AG08396 (cell line): ENCODE measurements around the gene ZBTB25.
"Not testable (repeated sequence)": the region's sequence is repeated elsewhere in the genome, so short reads cannot be mapped to it uniquely, and the experiment has no call there.

ENCODE experiments used
- DNase-seq: peaks from one replicate; pipeline ENCODE4 v3.0.0; 2012; ENCODE audit warnings: low spot score, mixed read lengths

ZBTB25 gene

GRCh38 chr14:64503434-64504309, at the start of gene ZBTB25:
ZBTB25 (minus strand) TSS chr14:64503838; CDS start chr14:64490533, 13,305 bp downstream.
- DNase-seq: peak; percentile 92

- DNase-seq: no peak
Measured at GRCh38 chr14:64550621-64551333, 47.1 kb upstream of the ZBTB25 start.

GRCh38 chr14:64549791-64550620, 46.4 kb upstream of the ZBTB25 start, which contains the start of gene PPP1R36:
PPP1R36 (plus strand) TSS chr14:64549961; CDS start chr14:64549998, 37 bp downstream.
- DNase-seq: no peak

GRCh38 chr14:64549016-64549415, 45.4 kb upstream of the ZBTB25 start:
- no peak for DNase-seq

- DNase-seq: no peak
Measured at GRCh38 chr14:64544607-64545312, 41.1 kb upstream of the ZBTB25 start.

GRCh38 chr14:64542836-64543201, 39.2 kb upstream of the ZBTB25 start:
- no peak for DNase-seq

- no peak for DNase-seq
Measured at GRCh38 chr14:64541972-64542835, 38.6 kb upstream of the ZBTB25 start.

GRCh38 chr14:64541261-64541971, 37.8 kb upstream of the ZBTB25 start:
- DNase-seq: no peak

GRCh38 chr14:64540208-64541202, 36.9 kb upstream of the ZBTB25 start, which contains the start of gene HSPA2:
HSPA2 (plus strand) TSS chr14:64540741; CDS start chr14:64540850, 109 bp downstream.
- DNase-seq: peak; percentile 97

GRCh38 chr14:64536488-64537245, 33.0 kb upstream of the ZBTB25 start:
- DNase-seq: no peak

- DNase-seq: no peak
Measured at GRCh38 chr14:64531567-64531966, 27.9 kb upstream of the ZBTB25 start.

- no peak for DNase-seq
Measured at GRCh38 chr14:64525354-64525753, 21.7 kb upstream of the ZBTB25 start.

- no peak for DNase-seq
Measured at GRCh38 chr14:64522591-64523355, 19.1 kb upstream of the ZBTB25 start.

- no peak for DNase-seq
Measured at GRCh38 chr14:64520699-64521098, 17.1 kb upstream of the ZBTB25 start.

- no peak for DNase-seq
Measured at GRCh38 chr14:64518229-64518628, 14.6 kb upstream of the ZBTB25 start.

GRCh38 chr14:64517667-64518066, 14.0 kb upstream of the ZBTB25 start:
- not testable (repeated sequence) for DNase-seq

- DNase-seq: no peak
Measured at GRCh38 chr14:64516969-64517368, 13.3 kb upstream of the ZBTB25 start.
